ENCODE results near the gene RGS13. TPM values are rescaled to one million over a fixed set of nuclear protein-coding genes. Genes with fewer than 3 reads are reported as not detected.

Gene RGS13
- total and polyA plus RNA-seq, 2 experiments from 2014 or later, result not detected

GRCh38 chr1:192610112-192610889 is 25.6 kb upstream of the RGS13 start (continued):
- TF ChIP-seq CTCF (conservative IDR thresholded peaks at IDR 0.05; ENCODE audit: low read depth in 2 of 2), result no peak; a peak in 2 of 4 replicates
- no peak for TF ChIP-seq POLR2AphosphoS5 (IDR thresholded peaks at IDR 0.05; ENCODE audit: low read depth)
- no peak for TF ChIP-seq EZH2 (IDR thresholded peaks at IDR 0.05; ENCODE audit: low read depth, unreplicated experiment)
- no peak for TF ChIP-seq EZH2phosphoT487 (IDR thresholded peaks at IDR 0.05; ENCODE audit: unreplicated experiment)
- no peak for TF ChIP-seq STAT1 (IDR thresholded peaks at IDR 0.05; ENCODE audit: unreplicated experiment)
- no peak for TF ChIP-seq ZNF114 (CRISPR knock-in tag; IDR thresholded peaks at IDR 0.05)
- no peak for TF ChIP-seq ETS1 (IDR thresholded peaks at IDR 0.05)
- no peak for TF ChIP-seq REST (IDR thresholded peaks at IDR 0.05; ENCODE audit: unreplicated experiment)

- Histone ChIP-seq H2AFZ (no peak overlapping the region), H3K4me3 (no peak overlapping the region), H3F3A (replicated peaks; ENCODE audit: low read depth) (no peaks in the 10 kb centered on the region), H3K9me2 (ENCODE audit: insufficient read depth) (no peaks in the 10 kb centered on the region), H4K20me1 (replicated peaks; ENCODE audit: insufficient read depth) (no peaks in the 10 kb centered on the region), H3K27ac (ENCODE audit: low read depth) (no peak overlapping the region), H3K4me1 (ENCODE audit: insufficient read depth) (no peaks in the 10 kb centered on the region), H3K79me2 (replicated peaks; ENCODE audit: insufficient read depth) (no peaks in the 10 kb centered on the region), H3K27me3 (ENCODE audit: insufficient read depth) (no peaks in the 10 kb centered on the region), H3K4me2 (no peak overlapping the region), H3K36me3 (ENCODE audit: insufficient read depth) (no peaks in the 10 kb centered on the region)
- no peak for ATAC-seq
- TF ChIP-seq ZNF331 (CRISPR knock-in tag; IDR thresholded peaks at IDR 0.05; ENCODE audit: low read depth), result no peak
- TF ChIP-seq EZH2phosphoT487 (IDR thresholded peaks at IDR 0.05; ENCODE audit: unreplicated experiment), result no peak
- TF ChIP-seq STAT1 (IDR thresholded peaks at IDR 0.05; ENCODE audit: unreplicated experiment), result no peak
- no peak for TF ChIP-seq ZNF462 (CRISPR knock-in tag; IDR thresholded peaks at IDR 0.05)
- TF ChIP-seq EZH2 (IDR thresholded peaks at IDR 0.05; ENCODE audit: low read depth, unreplicated experiment), result no peak
- no peak for TF ChIP-seq POLR2AphosphoS5 (IDR thresholded peaks at IDR 0.05; ENCODE audit: low read depth)
- TF ChIP-seq JUNB (IDR thresholded peaks at IDR 0.05; ENCODE audit: unreplicated experiment), result no peak
- DNase-seq (ENCODE audit: low spot score), result no peak
- no peak overlapping the region for H3K4me3 Mint-ChIP-seq
- no peaks in the 10 kb centered on the region for H3K4me1 Mint-ChIP-seq
- H3K9me3 Mint-ChIP-seq, result no peaks in the 10 kb centered on the region
- H3K27me3 Mint-ChIP-seq (ENCODE audit: insufficient read depth, low read depth, poor library complexity), result no peaks in the 10 kb centered on the region
- no peaks in the 10 kb centered on the region for H3K36me3 Mint-ChIP-seq (ENCODE audit: low read depth)
- H3K27ac Mint-ChIP-seq, result no peak overlapping the region
Measured at GRCh38 chr1:192615055-192615454, 20.9 kb upstream of the RGS13 start.
